Upper lobe of left lung (tissue), 6 donors: ENCODE measurements around the gene MRGPRG. TPM values are rescaled to one million over a fixed set of nuclear protein-coding genes. Genes with fewer than 3 reads are reported as not detected.

Experiments used
- ATAC-seq, 2 donors: fragments of 200-7000 bp; cut with Tn5 transposase; one replicate each; pipeline ENCODE4 v1.9.1; 2022; ENCODE audit warnings: mild to moderate bottlenecking in 2 of 2, moderate library complexity in 2 of 2; ENCODE audit not compliant: low FRiP score in 2 of 2
- DNase-seq, 2 donors: peaks; one replicate each; pipeline ENCODE4 v3.0.0-alpha.2; 2019 to 2020
- H3K27ac ChIP-seq, 4 donors: fragments of 200-600 bp; sonication (generic); one replicate each; pipeline ENCODE4 v1.5.1; 2016 to 2019
- H3K27me3 ChIP-seq, 4 donors: fragments of 200-600 bp; sonication (generic); one replicate each; pipeline ENCODE4 v1.5.1; 2017 to 2019
- H3K36me3 ChIP-seq, 4 donors: fragments of 200-600 bp; sonication (generic); one replicate each; pipeline ENCODE4 v1.5.1; 2016 to 2019
- H3K4me1 ChIP-seq, 4 donors: fragments of 200-600 bp; sonication (generic); one replicate each; pipeline ENCODE4 v1.5.1; 2018 to 2019
- H3K4me3 ChIP-seq, 4 donors: fragments of 200-600 bp; sonication (generic); one replicate each; pipeline ENCODE4 v1.5.1; 2017 to 2019; ENCODE audit warnings: mild to moderate bottlenecking in 2 of 4, moderate library complexity in 1 of 4
- H3K9me3 ChIP-seq, 4 donors: fragments of 200-600 bp; sonication (generic); one replicate each; pipeline ENCODE4 v1.5.1; 2018 to 2019
- EP300 ChIP-seq, 4 donors: sonication (generic); formaldehyde crosslinking; IDR thresholded peaks; one replicate each; pipeline ENCODE4 v1.5.1; 2017; ENCODE audit warnings: antibody characterized with exemption in 4 of 4, control low read depth in 2 of 4
- POLR2A ChIP-seq, 4 donors: fragments of 450-650 bp; IDR thresholded peaks; one replicate each; pipeline ENCODE4 v1.5.1; 2016 to 2017; ENCODE audit warnings: antibody characterized with exemption in 4 of 4, mild to moderate bottlenecking in 2 of 4
- POLR2AphosphoS5 ChIP-seq, 2 donors: sonication (generic); formaldehyde crosslinking; IDR thresholded peaks; one replicate each; pipeline ENCODE4 v1.5.1; 2017; ENCODE audit warnings: antibody characterized with exemption in 2 of 2
- WGBS, 2 donors: methylation state at CpG; one replicate each; pipeline ENCODE4 v1.1.5; 2017 to 2018; 5-methylcytosine and 5-hydroxymethylcytosine counted together
- total RNA-seq, 6 donors: library from RNA; depleted of rRNA in 4 of 6; stranded (reverse); fragments of >200 nt in 4 of 6; gene quantifications; one replicate each; pipeline versions ENCODE4 v1.1.0 to v1.2.1, GENCODE V29; 2016 to 2021
- TF ChIP-seq, protein P1 (sequence below), 6 experiments: fragments of 450-650 bp in 4 of 6; fragments of 200-600 bp in 2 of 6; sonication (generic) in 2 of 6; IDR thresholded peaks; one replicate each; pipeline ENCODE4 v1.5.1; 2016 to 2019; ENCODE audit warnings: antibody characterized with exemption in 6 of 6
- donor health status: DM: no; HTN: no; CAD: no; lungs with moderate emphysema.
- donor health status: DM: no; HTN: yes; CAD: no; lungs with severe emphysema.

MRGPRG gene
- total RNA-seq, 6 donors from 2014 or later: not detected

DNA sequence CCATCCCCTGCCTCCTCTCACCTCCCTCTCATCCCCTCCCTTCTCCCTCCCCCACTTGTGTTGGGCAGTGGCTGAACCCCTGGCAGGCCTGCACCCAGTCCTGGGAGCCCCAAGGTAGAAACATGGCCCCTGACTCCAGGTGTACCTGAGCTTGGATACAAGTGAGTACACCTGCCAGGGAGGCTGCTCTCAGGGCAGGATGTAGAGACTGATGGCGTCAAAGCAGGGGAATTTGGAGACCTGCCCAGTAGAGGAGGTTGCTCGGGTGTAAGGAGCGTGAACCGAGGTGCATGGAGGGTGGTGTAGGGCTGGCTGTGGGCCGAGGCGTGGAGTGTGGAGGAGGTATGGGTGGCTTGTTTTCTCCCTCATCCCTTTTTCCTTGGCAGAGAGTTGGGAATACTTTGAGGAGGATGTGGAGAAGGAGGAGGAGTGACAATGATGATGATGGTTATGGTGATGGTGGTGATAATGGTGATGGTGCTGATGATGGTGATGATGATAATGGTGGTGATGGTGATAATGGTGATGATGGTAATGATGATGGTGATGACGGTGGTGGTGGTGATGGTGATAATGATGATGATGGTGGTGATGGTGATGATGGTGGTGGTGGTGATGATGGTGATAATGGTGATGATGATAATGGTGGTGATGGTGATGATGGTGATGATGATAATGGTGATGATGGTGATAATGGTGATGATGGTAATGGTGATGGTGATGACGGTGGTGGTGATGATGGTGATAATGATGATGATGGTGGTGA, 12.3 kb downstream of the MRGPRG start:
- peaks cover 0 to 3% (median under 1%) of the 10 kb centered on the region in 4 donors for H3K9me3 ChIP-seq
- H3K36me3 ChIP-seq: no peaks in the 10 kb centered on the region
- TF ChIP-seq EP300 (IDR thresholded peaks at IDR 0.05): no peak
- no peak for TF ChIP-seq POLR2A (IDR thresholded peaks at IDR 0.05)
- no peak for TF ChIP-seq POLR2AphosphoS5 (IDR thresholded peaks at IDR 0.05)
- TF ChIP-seq, protein P1, sequence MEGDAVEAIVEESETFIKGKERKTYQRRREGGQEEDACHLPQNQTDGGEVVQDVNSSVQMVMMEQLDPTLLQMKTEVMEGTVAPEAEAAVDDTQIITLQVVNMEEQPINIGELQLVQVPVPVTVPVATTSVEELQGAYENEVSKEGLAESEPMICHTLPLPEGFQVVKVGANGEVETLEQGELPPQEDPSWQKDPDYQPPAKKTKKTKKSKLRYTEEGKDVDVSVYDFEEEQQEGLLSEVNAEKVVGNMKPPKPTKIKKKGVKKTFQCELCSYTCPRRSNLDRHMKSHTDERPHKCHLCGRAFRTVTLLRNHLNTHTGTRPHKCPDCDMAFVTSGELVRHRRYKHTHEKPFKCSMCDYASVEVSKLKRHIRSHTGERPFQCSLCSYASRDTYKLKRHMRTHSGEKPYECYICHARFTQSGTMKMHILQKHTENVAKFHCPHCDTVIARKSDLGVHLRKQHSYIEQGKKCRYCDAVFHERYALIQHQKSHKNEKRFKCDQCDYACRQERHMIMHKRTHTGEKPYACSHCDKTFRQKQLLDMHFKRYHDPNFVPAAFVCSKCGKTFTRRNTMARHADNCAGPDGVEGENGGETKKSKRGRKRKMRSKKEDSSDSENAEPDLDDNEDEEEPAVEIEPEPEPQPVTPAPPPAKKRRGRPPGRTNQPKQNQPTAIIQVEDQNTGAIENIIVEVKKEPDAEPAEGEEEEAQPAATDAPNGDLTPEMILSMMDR (IDR thresholded peaks at IDR 0.05): no peak
- 81 to 86% methylated on average over 8 of the region's 8 CpGs for WGBS, 2 donors
- H3K4me1 ChIP-seq: peaks cover 12 to 22% (median 14%) of the 10 kb centered on the region in 4 donors
- H3K27ac ChIP-seq: no peak overlapping the region
- H3K27me3 ChIP-seq: peaks cover 0 to 23% (median 11%) of the 10 kb centered on the region in 4 donors
- no peak for ATAC-seq
- no peak for DNase-seq
- no peak overlapping the region for H3K4me3 ChIP-seq

DNA sequence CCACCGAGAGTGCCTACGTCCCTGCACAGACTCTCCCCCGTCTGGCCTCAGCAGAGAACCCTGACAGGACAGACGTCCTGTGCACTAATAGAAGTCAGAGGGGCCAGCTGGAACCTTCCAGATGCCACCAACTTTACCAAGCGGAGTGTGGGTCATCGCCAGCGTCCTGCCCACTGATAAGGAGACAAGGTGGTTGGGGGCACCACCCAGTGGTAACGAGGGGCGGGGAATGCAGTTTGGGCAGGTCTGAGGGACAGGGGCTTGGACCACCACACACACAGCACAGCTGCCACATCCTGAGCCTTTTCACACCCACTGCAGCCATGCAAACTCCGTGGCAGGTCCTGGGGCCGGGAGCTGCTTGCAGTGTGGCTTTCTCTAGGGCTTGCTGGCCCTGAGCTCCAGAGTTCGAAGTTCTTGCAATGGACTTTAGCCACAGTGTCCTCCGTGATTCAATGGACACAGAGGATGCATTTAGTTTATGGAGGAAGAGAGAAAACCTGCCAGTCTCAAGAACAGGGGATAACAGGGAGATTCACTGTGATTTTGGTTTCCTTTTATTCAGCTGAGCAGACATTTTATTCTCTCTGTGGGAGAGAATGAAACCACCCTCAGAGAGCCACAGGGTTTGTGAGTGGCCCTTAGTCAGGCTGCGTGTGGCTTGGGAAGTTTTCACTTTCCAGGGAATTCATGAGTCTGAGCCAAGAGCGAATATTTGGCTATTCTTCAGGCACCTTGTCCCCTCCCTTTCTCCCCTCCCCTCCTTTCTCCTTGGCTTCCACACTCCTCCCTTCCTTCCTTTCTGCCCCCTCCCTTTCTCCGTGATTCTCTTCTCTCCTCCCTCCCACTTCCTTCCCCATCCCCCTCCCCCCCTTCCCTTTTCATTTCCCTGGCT, 13.1 kb downstream of the MRGPRG start:
- DNase-seq: no peak

DNA sequence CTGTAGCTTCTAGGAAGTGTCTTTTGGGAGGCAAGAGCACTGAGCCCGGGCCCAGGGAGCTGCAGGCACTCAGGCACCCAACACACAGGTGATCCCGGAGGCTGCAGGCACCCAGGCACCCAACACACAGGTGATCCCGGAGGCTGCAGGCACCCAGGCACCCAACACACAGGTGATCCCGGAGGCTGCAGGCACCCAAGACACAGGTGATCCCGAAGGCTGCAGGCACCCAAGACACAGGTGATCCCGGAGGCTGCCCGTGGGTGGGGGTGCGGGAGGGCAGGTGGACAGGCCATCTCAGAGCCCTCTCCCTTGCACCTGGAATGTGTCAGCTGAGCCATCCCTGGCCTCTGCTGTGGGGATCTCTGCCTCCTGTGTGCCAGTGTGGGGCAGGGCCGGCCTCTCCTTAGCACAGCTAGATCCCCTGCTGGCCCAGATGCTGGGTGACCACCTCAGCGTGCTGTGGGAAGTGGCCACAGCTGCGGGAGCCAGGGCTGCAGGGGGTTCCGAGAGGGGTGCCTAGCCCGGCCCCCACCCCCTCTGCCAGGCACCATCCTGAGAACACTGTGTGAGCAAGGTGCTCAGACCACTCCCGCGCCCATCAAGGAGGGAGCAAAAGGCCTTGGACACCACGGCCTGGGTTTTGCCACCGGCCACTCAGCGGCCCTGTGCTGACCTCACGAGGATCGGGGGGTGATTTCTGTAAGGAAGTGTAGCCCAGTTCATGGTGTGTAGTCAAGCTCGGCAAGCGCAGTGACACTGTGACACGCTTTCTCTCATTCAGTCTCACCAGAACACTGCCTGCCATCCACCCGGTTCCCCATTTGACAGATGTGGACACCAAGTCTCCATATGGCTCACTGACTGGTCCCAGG, 14.2 kb downstream of the MRGPRG start:
- no peaks in the 10 kb centered on the region for H3K36me3 ChIP-seq
- H3K27me3 ChIP-seq: peaks cover 0 to 23% (median 11%) of the 10 kb centered on the region in 4 donors
- H3K4me1 ChIP-seq: peaks cover 12 to 22% (median 14%) of the 10 kb centered on the region in 4 donors
- ATAC-seq (peak in 1 of 2 donors; percentile 69), DNase-seq (no peak)
- no peak overlapping the region for H3K27ac ChIP-seq
- H3K4me3 ChIP-seq: no peak overlapping the region
- no peaks in the 10 kb centered on the region for H3K9me3 ChIP-seq
- no peak for TF ChIP-seq EP300 (IDR thresholded peaks at IDR 0.05)
- no peak for TF ChIP-seq POLR2AphosphoS5 (IDR thresholded peaks at IDR 0.05)
- TF ChIP-seq POLR2A (IDR thresholded peaks at IDR 0.05): no peak
- TF ChIP-seq, protein P1 (IDR thresholded peaks at IDR 0.05): no peak
- WGBS, 2 donors: 83 to 87% methylated on average over 15 to 22 of the region's 24 CpGs

More for the DNA sequence above, 13.1 kb downstream of the MRGPRG start:
- TF ChIP-seq EP300 (IDR thresholded peaks at IDR 0.05) (no peak), POLR2AphosphoS5 (IDR thresholded peaks at IDR 0.05) (no peak), POLR2A (IDR thresholded peaks at IDR 0.05) (no peak)
- TF ChIP-seq, protein P1 (IDR thresholded peaks at IDR 0.05): no peak
- Histone ChIP-seq H3K27me3 (peaks cover 0 to 23% (median 11%) of the 10 kb centered on the region in 4 donors), H3K9me3 (peaks cover 0 to 3% (median 0%) of the 10 kb centered on the region in 4 donors), H3K4me3 (no peak overlapping the region), H3K27ac (no peak overlapping the region), H3K4me1 (peaks cover 12 to 22% (median 14%) of the 10 kb centered on the region in 4 donors), H3K36me3 (no peaks in the 10 kb centered on the region)
- 36 to 54% methylated on average over 12 to 16 of the region's 16 CpGs for WGBS, 2 donors
- ATAC-seq: no peak

DNA sequence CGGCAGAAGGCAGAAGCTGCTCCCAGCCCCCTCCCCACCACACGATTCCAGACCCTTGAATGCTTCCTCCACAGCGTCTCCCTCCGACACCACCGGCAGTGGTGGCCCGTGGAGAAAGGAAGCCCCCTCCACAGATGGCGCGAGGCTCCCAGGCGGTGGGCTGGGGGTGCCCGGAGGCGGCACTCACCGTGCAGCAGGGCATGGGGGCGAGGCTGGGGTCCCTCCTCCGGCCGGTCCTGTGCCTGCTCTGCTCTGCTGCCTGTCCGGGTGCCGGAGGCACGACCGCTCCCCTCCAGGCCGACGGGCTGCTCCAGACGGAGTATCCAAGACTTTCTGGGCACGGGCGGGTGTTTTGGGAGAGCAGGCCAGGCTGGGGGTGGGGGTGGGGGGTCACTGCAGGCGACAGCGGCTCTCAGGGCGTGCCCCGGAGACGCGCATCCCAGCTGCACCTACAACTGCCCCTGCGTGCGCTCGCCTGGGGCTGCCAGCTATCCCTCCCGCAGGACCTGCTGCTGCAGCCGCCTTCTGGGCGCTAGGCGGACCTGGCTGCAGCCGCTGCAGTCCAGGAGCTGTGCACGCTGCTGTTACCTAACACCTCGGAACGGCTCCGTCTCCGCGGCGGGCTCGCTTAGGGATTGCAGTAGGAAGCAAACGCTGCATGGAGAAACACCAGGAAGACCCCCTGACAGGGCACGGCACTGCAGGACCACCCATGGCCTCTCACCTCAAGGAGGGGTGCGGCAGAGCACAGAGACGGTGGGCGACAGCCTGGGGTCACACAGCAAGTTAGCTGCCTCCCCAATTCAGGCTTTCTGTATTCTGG, 15.2 kb downstream of the MRGPRG start:
- DNase-seq: peak in 1 of 2 donors; percentile 78
- 12% methylated on average over 21 of the region's 51 CpGs; no CpG with 5 or more reads in 1 of the 2 donors for WGBS, 2 donors
- TF ChIP-seq, protein P1 (IDR thresholded peaks at IDR 0.05): peak in 1 of 6 experiments; percentile 20
- TF ChIP-seq POLR2AphosphoS5 (IDR thresholded peaks at IDR 0.05) (no peak), POLR2A (IDR thresholded peaks at IDR 0.05) (no peak), EP300 (IDR thresholded peaks at IDR 0.05) (no peak)
- no peak overlapping the region for H3K4me3 ChIP-seq
- H3K27ac ChIP-seq: no peak overlapping the region
- ATAC-seq: no peak
- peaks cover 0 to 23% (median 11%) of the 10 kb centered on the region in 4 donors for H3K27me3 ChIP-seq
- H3K36me3 ChIP-seq: no peaks in the 10 kb centered on the region
- H3K4me1 ChIP-seq: peaks cover 12 to 22% (median 14%) of the 10 kb centered on the region in 4 donors
- no peaks in the 10 kb centered on the region for H3K9me3 ChIP-seq
